Breast epithelium (tissue), 3 donors: ENCODE measurements around the gene ABCA13.

Experiments
- POLR2A ChIP-seq: fragments of 450-650 bp; IDR thresholded peaks from one replicate; pipeline ENCODE4 v1.6.1; 2016; ENCODE audit warnings: antibody characterized with exemption, mild to moderate bottlenecking, moderate library complexity
- TF ChIP-seq, protein P1 (sequence below), 3 donors: fragments of 450-650 bp; IDR thresholded peaks; one replicate each; pipeline ENCODE4 v1.5.1; 2016 to 2017; ENCODE audit warnings: antibody characterized with exemption in 3 of 3, mild to moderate bottlenecking in 3 of 3, moderate library complexity in 3 of 3

- TF ChIP-seq, protein P1, sequence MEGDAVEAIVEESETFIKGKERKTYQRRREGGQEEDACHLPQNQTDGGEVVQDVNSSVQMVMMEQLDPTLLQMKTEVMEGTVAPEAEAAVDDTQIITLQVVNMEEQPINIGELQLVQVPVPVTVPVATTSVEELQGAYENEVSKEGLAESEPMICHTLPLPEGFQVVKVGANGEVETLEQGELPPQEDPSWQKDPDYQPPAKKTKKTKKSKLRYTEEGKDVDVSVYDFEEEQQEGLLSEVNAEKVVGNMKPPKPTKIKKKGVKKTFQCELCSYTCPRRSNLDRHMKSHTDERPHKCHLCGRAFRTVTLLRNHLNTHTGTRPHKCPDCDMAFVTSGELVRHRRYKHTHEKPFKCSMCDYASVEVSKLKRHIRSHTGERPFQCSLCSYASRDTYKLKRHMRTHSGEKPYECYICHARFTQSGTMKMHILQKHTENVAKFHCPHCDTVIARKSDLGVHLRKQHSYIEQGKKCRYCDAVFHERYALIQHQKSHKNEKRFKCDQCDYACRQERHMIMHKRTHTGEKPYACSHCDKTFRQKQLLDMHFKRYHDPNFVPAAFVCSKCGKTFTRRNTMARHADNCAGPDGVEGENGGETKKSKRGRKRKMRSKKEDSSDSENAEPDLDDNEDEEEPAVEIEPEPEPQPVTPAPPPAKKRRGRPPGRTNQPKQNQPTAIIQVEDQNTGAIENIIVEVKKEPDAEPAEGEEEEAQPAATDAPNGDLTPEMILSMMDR (IDR thresholded peaks at IDR 0.05): no peak
- TF ChIP-seq POLR2A: no peak
Observed at GRCh38 chr7:48665353-48666135, 494.3 kb downstream of the ABCA13 start.
